WI38 (cell line): ENCODE results near the gene ZNF497.

Experiments used
- H3K4me3 ChIP-seq: 2 replicates; pipeline ENCODE4 v1.5.1; 2011; ENCODE audit warnings: low read depth, mild to moderate bottlenecking, control low read depth, low read length
- TF ChIP-seq, protein P1 (sequence below): IDR thresholded peaks from 2 replicates; pipeline ENCODE4 v1.5.1; 2012; ENCODE audit warnings: low read depth, mild to moderate bottlenecking, control low read depth, low read length

ZNF497 gene

DNA sequence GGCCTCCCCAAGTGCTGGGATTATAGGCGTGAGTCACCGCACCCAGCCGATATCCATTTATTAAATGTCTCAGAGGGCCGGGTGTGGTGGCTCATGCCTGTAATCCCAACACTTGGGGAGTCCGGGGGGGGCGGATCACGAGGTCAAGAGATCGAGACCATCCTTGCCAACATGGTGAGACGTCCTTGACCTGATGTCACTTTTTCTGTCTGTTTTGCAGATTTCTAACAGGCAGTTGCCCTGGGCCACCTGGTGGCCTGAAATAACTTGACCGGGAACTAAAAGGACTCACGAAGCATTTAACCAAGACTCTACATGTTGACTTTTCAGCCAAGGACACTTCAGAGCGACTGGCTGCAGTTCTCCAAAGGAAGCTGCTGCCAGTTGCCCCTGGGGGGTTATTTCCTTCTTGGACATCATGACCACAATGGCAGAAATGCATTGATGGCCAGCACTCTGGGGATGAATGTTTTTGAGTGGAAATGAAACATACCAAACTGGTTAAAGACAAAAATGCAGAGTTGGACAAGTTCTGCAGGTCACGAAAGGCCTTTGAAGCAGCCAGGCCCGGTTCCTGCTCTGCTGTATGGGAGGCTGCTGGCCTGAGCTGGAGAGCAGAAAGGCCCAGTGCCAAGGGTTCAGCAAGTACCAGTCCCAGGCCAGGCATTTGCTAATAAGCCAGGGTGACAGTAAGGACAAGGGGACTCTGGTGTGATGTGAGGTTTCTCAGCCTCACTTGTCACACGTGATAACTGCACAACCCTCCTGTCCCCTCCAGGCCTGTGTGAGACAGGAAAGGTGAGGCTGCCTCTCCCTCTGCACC is 10.0 kb upstream of the ZNF497 start:
- TF ChIP-seq, protein P1, sequence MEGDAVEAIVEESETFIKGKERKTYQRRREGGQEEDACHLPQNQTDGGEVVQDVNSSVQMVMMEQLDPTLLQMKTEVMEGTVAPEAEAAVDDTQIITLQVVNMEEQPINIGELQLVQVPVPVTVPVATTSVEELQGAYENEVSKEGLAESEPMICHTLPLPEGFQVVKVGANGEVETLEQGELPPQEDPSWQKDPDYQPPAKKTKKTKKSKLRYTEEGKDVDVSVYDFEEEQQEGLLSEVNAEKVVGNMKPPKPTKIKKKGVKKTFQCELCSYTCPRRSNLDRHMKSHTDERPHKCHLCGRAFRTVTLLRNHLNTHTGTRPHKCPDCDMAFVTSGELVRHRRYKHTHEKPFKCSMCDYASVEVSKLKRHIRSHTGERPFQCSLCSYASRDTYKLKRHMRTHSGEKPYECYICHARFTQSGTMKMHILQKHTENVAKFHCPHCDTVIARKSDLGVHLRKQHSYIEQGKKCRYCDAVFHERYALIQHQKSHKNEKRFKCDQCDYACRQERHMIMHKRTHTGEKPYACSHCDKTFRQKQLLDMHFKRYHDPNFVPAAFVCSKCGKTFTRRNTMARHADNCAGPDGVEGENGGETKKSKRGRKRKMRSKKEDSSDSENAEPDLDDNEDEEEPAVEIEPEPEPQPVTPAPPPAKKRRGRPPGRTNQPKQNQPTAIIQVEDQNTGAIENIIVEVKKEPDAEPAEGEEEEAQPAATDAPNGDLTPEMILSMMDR: no peak
- no peak overlapping the region for H3K4me3 ChIP-seq

DNA sequence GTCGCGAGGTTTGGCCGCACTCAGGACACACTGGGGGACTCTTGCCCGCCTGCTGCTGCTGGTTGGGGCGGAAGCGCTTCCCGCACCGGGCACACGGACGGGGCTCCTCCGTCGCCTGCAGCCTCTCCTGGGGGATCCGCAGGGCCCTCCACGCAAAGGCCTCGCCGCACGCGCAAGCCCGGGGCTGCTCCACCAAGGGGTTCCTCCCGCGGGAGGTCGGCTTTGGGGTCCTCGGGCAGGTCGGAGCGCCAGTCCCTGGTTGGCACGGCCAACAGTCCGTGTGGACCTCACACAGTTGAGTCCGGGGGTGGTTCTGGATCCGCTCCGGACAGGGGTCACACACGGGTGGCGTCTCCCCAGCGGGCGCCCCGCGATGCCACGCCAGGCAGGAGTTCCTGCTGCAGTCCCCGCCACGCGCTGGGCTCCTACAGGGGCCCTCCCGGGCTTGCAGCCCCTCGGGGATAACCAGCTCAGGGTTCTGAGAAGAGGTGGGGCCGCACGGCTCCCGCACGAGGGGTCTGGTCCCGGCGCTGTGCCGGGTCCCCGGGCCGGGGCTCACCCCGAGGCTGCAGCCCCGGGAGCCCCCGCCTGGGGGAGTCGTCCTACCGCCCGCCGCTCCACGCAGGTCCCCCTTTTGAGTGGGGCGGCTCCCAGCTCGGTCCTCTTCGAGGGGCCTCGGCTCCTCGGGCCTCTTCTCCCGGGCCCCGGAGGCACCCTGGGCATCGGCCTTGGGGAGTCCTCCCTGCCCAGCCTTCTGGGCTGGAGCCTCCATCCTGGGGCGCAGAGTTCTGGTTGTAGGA is 6.2 kb upstream of the ZNF497 start:
- TF ChIP-seq, protein P1: no peak
- H3K4me3 ChIP-seq: no peak overlapping the region

DNA sequence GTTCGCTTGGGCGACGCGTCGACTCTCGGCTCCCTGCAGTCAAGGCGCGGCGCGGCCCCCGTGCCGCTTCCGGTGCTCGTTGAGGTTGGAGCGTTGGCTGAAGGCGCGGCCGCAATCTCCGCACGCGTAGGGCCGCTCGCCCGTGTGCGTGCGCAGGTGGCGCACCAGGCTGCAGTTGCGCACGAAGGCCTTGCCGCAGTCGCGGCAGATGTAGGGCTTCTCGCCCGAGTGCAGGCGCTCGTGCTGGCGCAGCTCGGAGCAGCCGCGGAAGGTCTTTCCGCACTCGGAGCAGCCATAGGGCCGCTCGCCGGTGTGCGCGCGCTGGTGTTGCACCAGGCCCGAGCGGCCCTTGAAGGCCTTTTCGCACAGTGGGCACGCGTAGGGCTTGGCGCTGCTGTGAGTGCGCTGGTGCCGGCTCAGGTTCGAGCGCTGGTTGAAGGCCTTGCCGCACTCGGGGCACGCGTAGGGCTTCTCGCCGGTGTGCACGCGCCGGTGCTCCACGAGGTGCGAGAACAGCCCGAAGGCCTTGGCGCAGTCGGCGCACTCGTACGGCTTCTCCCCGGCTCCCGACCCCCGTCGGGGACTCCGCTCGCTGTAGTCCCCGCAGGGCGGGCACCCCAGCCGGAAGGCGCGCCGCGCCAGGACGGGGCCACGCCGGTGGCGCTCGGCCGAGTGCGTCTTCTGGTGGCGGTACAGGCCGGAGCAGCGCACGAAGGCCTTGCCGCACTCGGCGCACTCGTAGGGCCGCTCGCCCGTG is 5.3 kb upstream of the ZNF497 start:
- TF ChIP-seq, protein P1: no peak
- H3K4me3 ChIP-seq: no peak overlapping the region

DNA sequence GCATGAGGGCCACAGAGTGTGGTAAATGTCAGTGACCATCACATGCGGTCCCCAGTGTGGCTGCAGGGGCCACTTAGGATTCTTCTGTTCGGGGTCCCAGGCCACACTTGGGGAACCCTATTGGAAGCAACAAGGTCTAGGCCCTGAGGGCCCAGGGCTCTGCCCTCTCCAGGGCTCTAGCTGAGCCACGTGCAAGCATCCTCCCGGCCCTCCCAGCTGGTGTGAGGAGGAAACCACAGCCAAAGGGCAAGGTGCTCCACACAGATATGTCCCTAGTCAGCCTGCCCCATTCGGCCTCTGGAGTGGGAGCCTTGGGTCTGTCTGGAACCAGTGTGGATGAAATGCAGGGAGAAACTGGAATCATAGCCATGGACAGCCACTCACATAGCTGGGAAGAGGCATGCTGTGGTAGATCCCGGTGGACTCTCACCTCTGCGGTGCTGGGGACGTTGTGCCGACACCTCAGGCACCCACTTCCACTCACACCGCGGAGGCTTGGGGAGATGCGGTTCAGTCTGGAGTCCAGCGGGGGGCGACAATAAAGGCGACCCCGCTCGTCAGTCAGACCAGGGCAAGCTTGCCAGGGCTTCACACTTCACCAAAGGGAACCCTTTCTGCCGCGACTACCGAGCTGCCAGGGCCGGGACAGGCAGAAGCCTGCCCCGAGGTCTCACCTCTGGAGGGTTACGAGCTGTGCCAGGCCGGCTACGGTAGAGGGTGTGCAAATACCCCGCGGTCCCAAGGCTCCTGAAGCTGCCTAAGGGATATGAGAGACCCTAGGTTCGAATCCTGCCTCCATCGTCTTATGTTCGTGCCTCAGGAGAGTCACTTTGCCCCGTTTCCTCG is 4.3 kb upstream of the ZNF497 start:
- TF ChIP-seq, protein P1: no peak
- H3K4me3 ChIP-seq: no peak overlapping the region

DNA sequence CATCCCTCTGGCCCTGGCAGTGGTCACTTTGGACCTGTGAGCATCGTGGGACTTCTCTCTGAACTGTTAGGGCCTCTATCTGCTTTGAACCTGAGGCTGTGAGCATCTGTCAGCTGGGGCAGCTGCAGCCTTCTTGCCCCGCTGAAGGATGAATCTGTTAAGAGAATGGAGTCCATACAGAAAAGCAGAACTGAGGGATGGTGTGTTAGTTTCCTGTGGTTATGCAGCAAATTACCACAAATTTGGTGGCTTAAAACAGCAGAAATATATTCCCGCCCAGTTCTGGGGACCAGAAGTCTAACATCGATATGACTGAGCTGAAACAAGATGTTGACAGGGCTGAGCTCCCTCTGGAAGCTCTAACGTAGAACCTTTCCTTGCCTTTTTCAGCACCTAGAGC is 1.6 kb upstream of the ZNF497 start:
- TF ChIP-seq, protein P1: no peak
- no peak overlapping the region for H3K4me3 ChIP-seq

DNA sequence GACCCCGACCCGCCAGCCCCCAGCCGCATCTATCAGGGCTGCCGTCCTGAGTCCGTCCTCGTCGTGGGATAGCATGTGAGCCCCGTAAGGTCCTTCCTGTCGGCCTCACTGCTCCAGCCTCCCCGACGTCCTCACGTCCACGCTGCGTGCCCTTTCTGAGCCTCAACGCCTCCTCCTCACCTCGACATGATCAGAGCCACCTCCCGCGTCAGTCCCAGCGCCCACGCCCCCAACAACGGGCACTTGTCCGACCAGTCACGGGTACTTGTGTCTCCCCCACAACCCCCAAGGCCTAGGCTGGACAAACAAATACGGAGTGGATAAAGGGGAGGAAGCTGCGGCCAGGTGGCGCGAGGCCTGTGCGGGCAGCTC is 665 bp downstream of the ZNF497 start:
- TF ChIP-seq, protein P1: no peak
- H3K4me3 ChIP-seq: peak overlapping the region; percentile 67
